IMR-90 (cell line): ENCODE data around the gene CAMTA1. TPM values are rescaled to one million over a fixed set of nuclear protein-coding genes. Genes with fewer than 3 reads are reported as not detected.
A peak's percentile ranks its signal among the peaks of the same experiment; 100 is the strongest.

Experiments
- ATAC-seq: fragments of 200-7000 bp; cut with Tn5 transposase; 2 replicates; pipeline ENCODE4 v1.9.1; 2020; ENCODE audit warnings: low read depth, mild to moderate bottlenecking, moderate library complexity
- BruUV-seq: library from RNA; stranded (reverse); fragments of 400-500 nt; replicated peaks from 2 replicates; lab custom pipeline; 2021; lab: Mats Ljungman, UMichigan
- CTCF ChIA-PET: fragments of 300-600 bp; formaldehyde crosslinking; extraction: SDS; loops from one replicate; lab custom pipeline; 2021; ENCODE audit warnings: antibody characterized with exemption; lab: Yijun Ruan, JAX
- POLR2A ChIA-PET: fragments of 300-600 bp; sonication (Branson Sonifier 250); formaldehyde crosslinking; loops from one replicate; lab custom pipeline; 2022; ENCODE audit warnings: antibody characterized with exemption; ENCODE audit not compliant: unreplicated experiment; lab: Charles Lee
- DNase-seq: peaks from one replicate; pipeline ENCODE4 v3.0.0; 2013
- H2AFZ ChIP-seq: replicated peaks from 2 replicates; pipeline ENCODE3; 2013; ENCODE audit warnings: low read length, mild to moderate bottlenecking; ENCODE audit not compliant: poor library complexity
- H2AK5ac ChIP-seq: 2 replicates; pipeline ENCODE4 v1.6.1; 2013; ENCODE audit warnings: low read depth, low read length, inconsistent platforms
- H2AK9ac ChIP-seq: replicated peaks from 2 replicates; pipeline ENCODE3; 2013; ENCODE audit warnings: mild to moderate bottlenecking, low read depth, low read length, moderate library complexity; ENCODE audit not compliant: poor library complexity
- H2BK120ac ChIP-seq: 2 replicates; pipeline ENCODE4 v1.6.1; 2013; ENCODE audit warnings: low read depth, low read length, inconsistent platforms
- H2BK15ac ChIP-seq: 3 replicates; pipeline ENCODE4 v1.6.1; 2013; ENCODE audit warnings: low read depth, low read length, inconsistent platforms
- H2BK20ac ChIP-seq: 2 replicates; pipeline ENCODE4 v1.6.1; 2013; ENCODE audit warnings: low read depth, mild to moderate bottlenecking, inconsistent platforms, low read length, moderate library complexity
- H2BK5ac ChIP-seq: 2 replicates; pipeline ENCODE4 v1.6.1; 2013; ENCODE audit warnings: mild to moderate bottlenecking, low read depth, low read length, inconsistent platforms; ENCODE audit not compliant: poor library complexity, severe bottlenecking
- H3K14ac ChIP-seq: replicated peaks from 2 replicates; pipeline ENCODE4 v1.6.1; 2013; ENCODE audit warnings: low read depth, low read length, inconsistent platforms
- H3K18ac ChIP-seq: 2 replicates; pipeline ENCODE4 v1.6.1; 2013; ENCODE audit warnings: low read depth, low read length, control low read depth
- H3K23ac ChIP-seq: 2 replicates; pipeline ENCODE4 v1.6.1; 2013; ENCODE audit warnings: low read depth, low read length, inconsistent platforms
- H3K27ac ChIP-seq: 2 replicates; pipeline ENCODE4 v1.5.1; 2013; ENCODE audit warnings: mild to moderate bottlenecking, control low read depth, low read length; ENCODE audit not compliant: insufficient read depth
- H3K27me3 ChIP-seq: 2 replicates; pipeline ENCODE4 v1.6.1; 2013; ENCODE audit warnings: low read length; ENCODE audit not compliant: control insufficient read depth, insufficient read depth
- H3K36me3 ChIP-seq: 2 replicates; pipeline ENCODE4 v1.6.1; 2013; ENCODE audit warnings: low read length, mixed read lengths; ENCODE audit not compliant: control insufficient read depth, insufficient read depth
- H3K4ac ChIP-seq: 2 replicates; pipeline ENCODE4 v1.6.1; 2013; ENCODE audit warnings: low read depth, low read length, inconsistent platforms
- H3K4me1 ChIP-seq: 2 replicates; pipeline ENCODE4 v1.6.1; 2013; ENCODE audit warnings: low read length, mixed read lengths; ENCODE audit not compliant: control insufficient read depth, insufficient read depth
- H3K4me2 ChIP-seq: 2 replicates; pipeline ENCODE4 v1.6.1; 2013; ENCODE audit warnings: low read depth, mild to moderate bottlenecking, control low read depth, low read length, moderate library complexity
- H3K4me3 ChIP-seq: 2 replicates; pipeline ENCODE4 v1.5.1; 2013; ENCODE audit warnings: low read depth, mild to moderate bottlenecking, control low read depth, low read length, moderate library complexity; ENCODE audit not compliant: insufficient read depth
- H3K56ac ChIP-seq: 2 replicates; pipeline ENCODE4 v1.6.1; 2013; ENCODE audit warnings: low read length, inconsistent platforms; ENCODE audit not compliant: insufficient read depth; ENCODE audit errors: extremely low read depth
- H3K79me1 ChIP-seq, 2 experiments: 2 replicates each; pipeline ENCODE4 v1.6.1; 2013; ENCODE audit warnings: low read length in 2 of 2, inconsistent platforms in 1 of 2, low read depth in 1 of 2
- H3K9ac ChIP-seq: 2 replicates; pipeline ENCODE4 v1.6.1; 2013; ENCODE audit warnings: low read depth, low read length, control low read depth
- H3K9me1 ChIP-seq: 2 replicates; pipeline ENCODE4 v1.6.1; 2013; ENCODE audit warnings: low read length, inconsistent platforms; ENCODE audit not compliant: insufficient read depth
- H3K9me3 ChIP-seq: 2 replicates; pipeline ENCODE4 v1.6.1; 2013; ENCODE audit warnings: low read length; ENCODE audit not compliant: control insufficient read depth, insufficient read depth
- H4K20me1 ChIP-seq: 2 replicates; pipeline ENCODE4 v1.6.1; 2013; ENCODE audit warnings: low read length, inconsistent platforms; ENCODE audit not compliant: insufficient read depth
- H4K5ac ChIP-seq: 2 replicates; pipeline ENCODE4 v1.6.1; 2013; ENCODE audit warnings: mild to moderate bottlenecking, low read depth, low read length, control low read depth
- H4K8ac ChIP-seq, 2 experiments: 2 replicates each; pipeline ENCODE4 v1.6.1; 2013; ENCODE audit warnings: low read depth in 2 of 2, low read length in 2 of 2, control low read depth in 1 of 2, inconsistent platforms in 1 of 2
- H4K91ac ChIP-seq: 2 replicates; pipeline ENCODE4 v1.6.1; 2013; ENCODE audit warnings: low read depth, low read length, inconsistent platforms; ENCODE audit not compliant: insufficient read depth
- BHLHE40 ChIP-seq: fragments of 150-350 bp; IDR thresholded peaks from 2 replicates; pipeline ENCODE4 v1.6.1; 2016; ENCODE audit warnings: mild to moderate bottlenecking, low read depth, low read length
- MAFK ChIP-seq: IDR thresholded peaks from 2 replicates; pipeline ENCODE4 v1.6.1; 2012; ENCODE audit warnings: low read depth, low read length, improper control_type of control experiment
- MAZ ChIP-seq: IDR thresholded peaks from 2 replicates; pipeline ENCODE4 v1.6.1; 2012; ENCODE audit warnings: low read depth, mild to moderate bottlenecking, low read length, improper control_type of control experiment, moderate library complexity, borderline replicate concordance
- MXI1 ChIP-seq: IDR thresholded peaks from 2 replicates; pipeline ENCODE4 v1.6.1; 2012; ENCODE audit warnings: low read depth, mild to moderate bottlenecking, low read length, moderate library complexity, borderline replicate concordance
- NFE2L2 ChIP-seq: fragments of 150-350 bp; IDR thresholded peaks from 2 replicates; pipeline ENCODE4 v1.6.1; 2016; ENCODE audit warnings: low read depth, mild to moderate bottlenecking, low read length
- RAD21 ChIP-seq: IDR thresholded peaks from 2 replicates; pipeline ENCODE4 v1.6.1; 2012; ENCODE audit warnings: low read length, improper control_type of control experiment
- RFX5 ChIP-seq: IDR thresholded peaks from 2 replicates; pipeline ENCODE4 v1.8.0; 2012; ENCODE audit warnings: low read depth, mild to moderate bottlenecking, low read length, moderate library complexity
- WGBS, 2 experiments: methylation state at CpG; one replicate each; pipeline versions ENCODE4 v1.1.5 to v1.1.7; 2013; ENCODE audit warnings: missing lambda C conversion rate in 2 of 2; ENCODE audit not compliant: insufficient read length in 1 of 2; ENCODE audit errors: extremely low coverage in 2 of 2; 5-methylcytosine and 5-hydroxymethylcytosine counted together
- dilution Hi-C: fragments of 300-500 bp; cut with HindIII; formaldehyde crosslinking; loops from one replicate; pipeline ENCODE4 v1.14.3; 2018; ENCODE audit warnings: low sequenced_read_pairs; ENCODE audit not compliant: unreplicated experiment
- in situ Hi-C: fragments of 300-500 bp; cut with MboI; formaldehyde crosslinking; loops from 3 replicates; pipeline ENCODE4 v1.14.3; 2019; ENCODE audit warnings: low sequenced_read_pairs, inconsistent platforms, mixed read lengths
- intact Hi-C: fragments of 100-400 bp; cut with micrococcal nuclease; formaldehyde crosslinking; loops from 2 replicates; pipeline ENCODE4 v1.10.0; 2022
- polyA plus RNA-seq, 3 experiments: library from polyadenylated mRNA; depleted of rRNA; stranded (reverse); fragments of >200 nt; gene quantifications; 2 replicates each; pipeline ENCODE4 v1.2.3, GENCODE V29; 2012; ENCODE audit warnings: low replicate concordance in 1 of 3
- total RNA-seq: library from RNA; depleted of rRNA; stranded (reverse); fragments of >200 nt; gene quantifications from 2 replicates; pipeline ENCODE4 v1.2.3, GENCODE V29; 2012
- TF ChIP-seq, protein P1 (sequence below): fragments of 150-350 bp; IDR thresholded peaks from 2 replicates; pipeline ENCODE4 v1.6.1; 2017; ENCODE audit warnings: mild to moderate bottlenecking, antibody characterized with exemption, low read length, low read depth
- TF ChIP-seq, protein P2 (sequence below): conservative IDR thresholded peaks from 2 replicates; pipeline ENCODE4 v1.5.1; 2012; ENCODE audit warnings: mild to moderate bottlenecking, low read depth, low read length, improper control_type of control experiment
- TF ChIP-seq, protein P3 (sequence below): fragments of 150-350 bp; IDR thresholded peaks from 2 replicates; pipeline ENCODE4 v1.6.1; 2016; ENCODE audit warnings: low read depth, mild to moderate bottlenecking, low read length, moderate library complexity, borderline replicate concordance

The CAMTA1 gene
- total and polyA plus RNA-seq, 2 of the 4 experiments (the other 2 are of a cell fraction) = 35.5 to 74.3 TPM

DNA sequence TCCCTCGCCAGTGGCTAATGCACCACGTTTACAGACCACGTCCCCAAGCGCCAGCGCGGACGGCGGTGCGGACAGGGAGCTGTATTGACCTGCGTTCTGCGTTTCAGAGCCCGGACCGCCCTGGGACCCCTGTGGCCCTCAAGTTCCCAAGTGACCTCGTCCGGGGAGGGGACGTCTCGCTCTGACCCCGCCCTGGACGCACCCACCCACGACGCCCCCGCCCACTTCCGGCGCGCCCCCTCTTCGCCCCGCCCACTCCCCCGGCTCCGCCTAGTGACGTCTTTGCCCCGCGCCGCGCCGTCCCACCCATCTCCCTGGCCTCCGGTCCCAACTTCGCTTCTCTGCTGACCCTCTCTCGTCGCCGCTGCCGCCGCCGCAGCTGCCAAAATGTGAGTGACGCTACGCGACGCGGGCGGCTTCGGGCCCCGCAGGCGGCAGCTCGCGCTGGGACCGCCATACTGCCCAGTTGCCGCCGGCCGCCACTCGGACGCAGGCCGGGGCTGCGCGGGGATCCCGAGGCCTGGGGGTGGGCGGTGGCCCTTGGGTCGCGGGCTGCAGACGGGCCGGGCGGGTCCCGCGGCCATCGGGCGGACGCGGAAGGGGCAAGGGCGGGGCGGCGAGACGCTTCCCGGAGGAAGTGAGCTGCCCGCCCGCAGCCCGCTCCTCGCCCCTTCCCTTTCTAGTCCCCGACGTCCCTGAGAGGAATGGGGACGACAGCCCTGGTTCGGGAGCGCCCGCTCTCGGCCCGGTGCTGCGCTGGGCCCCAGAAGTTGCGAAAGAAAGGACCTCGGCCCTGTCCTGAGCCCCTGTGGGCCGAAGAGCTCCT, 986.0 kb downstream of the CAMTA1 start, which contains the start of gene VAMP3 (continued):
- no peak for TF ChIP-seq MXI1
- TF ChIP-seq RAD21 = no peak
- TF ChIP-seq BHLHE40 = no peak

DNA sequence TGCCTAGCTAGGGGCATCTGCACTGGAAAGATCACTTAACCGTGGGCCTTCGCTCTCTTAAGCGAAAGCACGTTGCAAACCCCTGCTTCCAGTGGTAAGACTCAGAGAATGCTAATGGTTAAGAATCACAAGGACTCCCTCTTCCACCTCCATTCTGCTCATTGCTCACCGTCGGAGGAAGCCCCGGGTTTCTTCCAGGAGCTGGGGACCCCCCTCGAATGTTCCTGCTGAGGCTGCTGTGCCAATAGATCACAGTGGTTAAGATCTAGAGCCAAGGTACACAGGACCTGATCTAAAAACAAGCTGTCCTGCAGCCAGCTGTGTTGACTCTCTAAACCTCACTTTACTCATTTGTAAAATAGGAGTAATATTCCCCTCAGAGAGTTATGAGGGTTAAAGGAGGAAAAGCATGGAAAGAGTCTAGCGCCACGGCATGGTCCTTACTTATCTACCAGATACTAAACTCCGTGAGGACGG, 986.6 kb downstream of the CAMTA1 start:
- no peak overlapping the region; the same call in 1 of the 2 replicates for H4K91ac ChIP-seq
- POLR2A ChIA-PET = no interaction called here
- H3K14ac ChIP-seq = peak overlapping the region; percentile 89
- H3K4me3 ChIP-seq = peak overlapping the region; percentile 97
- H3K27ac ChIP-seq = peak overlapping the region; percentile 75
- peaks cover 2% of the 10 kb centered on the region; the same call in 1 of the 2 replicates for H3K36me3 ChIP-seq
- dilution Hi-C loops = no loop called here
- peak overlapping the region; percentile 95 for H3K9ac ChIP-seq
- no peaks in the 10 kb centered on the region for H3K27me3 ChIP-seq
- H4K20me1 ChIP-seq = peaks cover 6% of the 10 kb centered on the region; the same call in 1 of the 2 replicates
- peaks cover 17 to 31% of the 10 kb centered on the region in 2 experiments for H3K79me1 ChIP-seq
- peak overlapping the region; percentile 75; the same call in 1 of the 2 replicates for H3K56ac ChIP-seq
- intact Hi-C loops = no loop called here
- H3K4me1 ChIP-seq = no peaks in the 10 kb centered on the region
- no TSS peak for BruUV-seq
- H3K9me3 ChIP-seq = no peaks in the 10 kb centered on the region
- WGBS, 2 experiments = no CpG with 5 or more reads among the region's 12 CpGs
- peak overlapping the region; percentile 41; the same call in 1 of the 2 replicates for H4K5ac ChIP-seq
- peak overlapping the region; percentile 36 for H3K23ac ChIP-seq
- in situ Hi-C loops = no loop called here
- peak overlapping the region; percentile 3 for H2BK5ac ChIP-seq
- CTCF ChIA-PET = interaction anchor here (1.4 kb wide), 1 partner anchor 104 kb away, joined by 3 read pairs; no protein-coding TSS in a partner anchor
- H2BK120ac ChIP-seq = no peak overlapping the region
- no peak overlapping the region for H2BK20ac ChIP-seq
- peak overlapping the region; percentile 94 for H2AK9ac ChIP-seq
- DNase-seq = no peak
- H3K4me2 ChIP-seq = peak overlapping the region; percentile 81
- no peak overlapping the region for H2BK15ac ChIP-seq
- H2AFZ ChIP-seq = peak overlapping the region; percentile 94
- peaks cover 6% of the 10 kb centered on the region; the same call in 1 of the 2 replicates for H3K9me1 ChIP-seq
- peak overlapping the region; percentile 83; the same call in 1 of the 2 replicates for H2AK5ac ChIP-seq
- H4K8ac ChIP-seq = peak overlapping the region; percentile 74 to 85
- H3K4ac ChIP-seq = peak overlapping the region; percentile 14
- no peak for ATAC-seq
- no peak overlapping the region for H3K18ac ChIP-seq
- TF ChIP-seq MAZ (no peak), MXI1 (no peak), RAD21 (no peak), MAFK (no peak), NFE2L2 (no peak), RFX5 (no peak)
- TF ChIP-seq, protein P1, sequence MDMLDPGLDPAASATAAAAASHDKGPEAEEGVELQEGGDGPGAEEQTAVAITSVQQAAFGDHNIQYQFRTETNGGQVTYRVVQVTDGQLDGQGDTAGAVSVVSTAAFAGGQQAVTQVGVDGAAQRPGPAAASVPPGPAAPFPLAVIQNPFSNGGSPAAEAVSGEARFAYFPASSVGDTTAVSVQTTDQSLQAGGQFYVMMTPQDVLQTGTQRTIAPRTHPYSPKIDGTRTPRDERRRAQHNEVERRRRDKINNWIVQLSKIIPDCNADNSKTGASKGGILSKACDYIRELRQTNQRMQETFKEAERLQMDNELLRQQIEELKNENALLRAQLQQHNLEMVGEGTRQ = no peak
- TF ChIP-seq, protein P2, sequence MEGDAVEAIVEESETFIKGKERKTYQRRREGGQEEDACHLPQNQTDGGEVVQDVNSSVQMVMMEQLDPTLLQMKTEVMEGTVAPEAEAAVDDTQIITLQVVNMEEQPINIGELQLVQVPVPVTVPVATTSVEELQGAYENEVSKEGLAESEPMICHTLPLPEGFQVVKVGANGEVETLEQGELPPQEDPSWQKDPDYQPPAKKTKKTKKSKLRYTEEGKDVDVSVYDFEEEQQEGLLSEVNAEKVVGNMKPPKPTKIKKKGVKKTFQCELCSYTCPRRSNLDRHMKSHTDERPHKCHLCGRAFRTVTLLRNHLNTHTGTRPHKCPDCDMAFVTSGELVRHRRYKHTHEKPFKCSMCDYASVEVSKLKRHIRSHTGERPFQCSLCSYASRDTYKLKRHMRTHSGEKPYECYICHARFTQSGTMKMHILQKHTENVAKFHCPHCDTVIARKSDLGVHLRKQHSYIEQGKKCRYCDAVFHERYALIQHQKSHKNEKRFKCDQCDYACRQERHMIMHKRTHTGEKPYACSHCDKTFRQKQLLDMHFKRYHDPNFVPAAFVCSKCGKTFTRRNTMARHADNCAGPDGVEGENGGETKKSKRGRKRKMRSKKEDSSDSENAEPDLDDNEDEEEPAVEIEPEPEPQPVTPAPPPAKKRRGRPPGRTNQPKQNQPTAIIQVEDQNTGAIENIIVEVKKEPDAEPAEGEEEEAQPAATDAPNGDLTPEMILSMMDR = no peak
- TF ChIP-seq, protein P3, sequence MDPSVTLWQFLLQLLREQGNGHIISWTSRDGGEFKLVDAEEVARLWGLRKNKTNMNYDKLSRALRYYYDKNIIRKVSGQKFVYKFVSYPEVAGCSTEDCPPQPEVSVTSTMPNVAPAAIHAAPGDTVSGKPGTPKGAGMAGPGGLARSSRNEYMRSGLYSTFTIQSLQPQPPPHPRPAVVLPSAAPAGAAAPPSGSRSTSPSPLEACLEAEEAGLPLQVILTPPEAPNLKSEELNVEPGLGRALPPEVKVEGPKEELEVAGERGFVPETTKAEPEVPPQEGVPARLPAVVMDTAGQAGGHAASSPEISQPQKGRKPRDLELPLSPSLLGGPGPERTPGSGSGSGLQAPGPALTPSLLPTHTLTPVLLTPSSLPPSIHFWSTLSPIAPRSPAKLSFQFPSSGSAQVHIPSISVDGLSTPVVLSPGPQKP = no peak
